Measurements from ENCODE around the gene APLF. TPM values are rescaled to one million over a fixed set of nuclear protein-coding genes. Genes with fewer than 3 reads are reported as not detected.

APLF gene
- total and polyA plus RNA-seq, 2 donors (not counting 3 experiments of a cell fraction or from before 2014, with no cell fraction given) = 0.75 to 2.3 TPM

DNA sequence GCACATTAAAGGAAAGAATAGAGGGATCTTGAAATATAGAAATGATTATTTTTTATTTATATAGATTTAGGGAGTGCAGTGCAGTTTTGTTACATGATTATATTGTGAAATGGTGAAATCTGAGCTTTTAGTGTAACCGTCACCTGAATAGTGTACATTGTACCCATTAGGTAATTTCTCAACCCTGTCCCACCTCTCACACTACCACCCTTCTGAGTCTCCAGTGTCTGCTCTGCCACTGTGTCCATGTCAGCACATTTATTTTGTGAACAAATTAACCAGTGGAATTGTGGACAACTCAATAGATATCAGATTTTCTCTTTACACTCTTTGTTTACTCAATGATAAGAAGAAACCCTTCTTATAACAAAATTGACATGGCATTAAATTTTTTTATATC is 24.2 kb downstream of the APLF start:
- CTCF ChIA-PET = no interaction called here
- no peaks in the 10 kb centered on the region for H4K20me1 ChIP-seq (replicated peaks; ENCODE audit: control insufficient read depth, extremely low read depth, insufficient read depth, low read length)
- no peak overlapping the region for H3K4me2 ChIP-seq (ENCODE audit: insufficient read depth, low read length)
- no peak for TF ChIP-seq JUN (IDR thresholded peaks at IDR 0.05; ENCODE audit: borderline replicate concordance, insufficient read depth, insufficient read length, low read depth)
- no peak overlapping the region for H2AFZ ChIP-seq (ENCODE audit: low read depth, low read length)
- intact Hi-C loops (cut with micrococcal nuclease) (no loop called here), dilution Hi-C loops (cut with MboI; ENCODE audit: extremely low pct_ligation_motif_present, low sequenced_read_pairs) (loop anchor here (25.0 kb wide), 1 partner anchor 221 kb away; no protein-coding TSS in a partner anchor)
- peaks cover 2% of the 10 kb centered on the region for H3K4me1 ChIP-seq (ENCODE audit: control insufficient read depth, extremely low read depth, insufficient read depth, low read length)
- no peaks in the 10 kb centered on the region for H3K9me3 ChIP-seq (replicated peaks; ENCODE audit: control insufficient read depth, insufficient read depth, low read length)
- no peak overlapping the region for H3K9ac ChIP-seq (replicated peaks; ENCODE audit: extremely low read depth, insufficient read depth, low read length)
- BruUV-seq (replicated peaks) = no TSS peak
- no peak overlapping the region for H3K27ac ChIP-seq (ENCODE audit: insufficient read depth, low read depth, low read length)
- H3K9me1 ChIP-seq (replicated peaks; ENCODE audit: control insufficient read depth, extremely low read depth, insufficient read depth, low read length) = no peaks in the 10 kb centered on the region
- FAIRE-seq (no peak), DNase-seq (ENCODE audit: low read depth, low spot score) (no peak)
- POLR2A ChIA-PET = no interaction called here
- no peaks in the 10 kb centered on the region for H3K27me3 ChIP-seq (ENCODE audit: control insufficient read depth in 2 of 2, insufficient read depth in 2 of 2, low read length in 2 of 2)
- no peaks in the 10 kb centered on the region for H3K79me2 ChIP-seq (ENCODE audit: control insufficient read depth, insufficient read depth, low read length)
- H3K4me3 ChIP-seq (replicated peaks in 1 of 3; ENCODE audit: insufficient read depth in 1 of 3, low read depth in 1 of 3, low read length in 3 of 3) = no peak overlapping the region
- no peaks in the 10 kb centered on the region for H3K36me3 ChIP-seq (ENCODE audit: control insufficient read depth in 2 of 2, extremely low read depth in 1 of 2, insufficient read depth in 2 of 2, low read length in 2 of 2)

GRCh38 chr2:68499133-68499532 is 31.7 kb downstream of the APLF start:
- no peak for FAIRE-seq
- Histone ChIP-seq H3K9me3 (replicated peaks; ENCODE audit: control insufficient read depth, insufficient read depth, low read length) (no peaks in the 10 kb centered on the region), H3K36me3 (ENCODE audit: control insufficient read depth in 2 of 2, extremely low read depth in 1 of 2, insufficient read depth in 2 of 2, low read length in 2 of 2) (no peaks in the 10 kb centered on the region), H3K27me3 (ENCODE audit: control insufficient read depth in 2 of 2, insufficient read depth in 2 of 2, low read length in 2 of 2) (no peaks in the 10 kb centered on the region), H3K9me1 (replicated peaks; ENCODE audit: control insufficient read depth, extremely low read depth, insufficient read depth, low read length) (no peaks in the 10 kb centered on the region), H3K4me3 (replicated peaks in 1 of 3; ENCODE audit: insufficient read depth in 1 of 3, low read depth in 1 of 3, low read length in 3 of 3) (no peak overlapping the region), H3K4me1 (ENCODE audit: control insufficient read depth, extremely low read depth, insufficient read depth, low read length) (no peaks in the 10 kb centered on the region), H3K79me2 (ENCODE audit: control insufficient read depth, insufficient read depth, low read length) (no peaks in the 10 kb centered on the region), H3K27ac (ENCODE audit: insufficient read depth, low read depth, low read length) (no peak overlapping the region), H3K4me2 (ENCODE audit: insufficient read depth, low read length) (no peak overlapping the region), H3K9ac (replicated peaks; ENCODE audit: extremely low read depth, insufficient read depth, low read length) (no peak overlapping the region), H2AFZ (ENCODE audit: low read depth, low read length) (no peak overlapping the region), H4K20me1 (replicated peaks; ENCODE audit: control insufficient read depth, extremely low read depth, insufficient read depth, low read length) (no peaks in the 10 kb centered on the region)
- TF ChIP-seq GATA2 (IDR thresholded peaks at IDR 0.05; ENCODE audit: insufficient read depth, insufficient read length, low read depth, low read length) (no peak), POLR2AphosphoS5 (IDR thresholded peaks at IDR 0.05; ENCODE audit: insufficient read depth, low read depth, low read length) (no peak)
- TF ChIP-seq, protein P1, sequence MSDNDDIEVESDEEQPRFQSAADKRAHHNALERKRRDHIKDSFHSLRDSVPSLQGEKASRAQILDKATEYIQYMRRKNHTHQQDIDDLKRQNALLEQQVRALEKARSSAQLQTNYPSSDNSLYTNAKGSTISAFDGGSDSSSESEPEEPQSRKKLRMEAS (IDR thresholded peaks at IDR 0.05; ENCODE audit: insufficient read depth, insufficient read length) = no peak
- CTCF ChIA-PET = interaction anchor here (1.3 to 2.3 kb wide), 4 partner anchors 11 to 192 kb away, joined by 3 to 18 read pairs (median 9); no protein-coding TSS in a partner anchor
- POLR2A ChIA-PET = interaction anchor here (0.6 kb wide), 1 partner anchor 179 kb away, joined by 6 read pairs; no protein-coding TSS in a partner anchor
- no TSS peak for BruUV-seq (replicated peaks)
- dilution Hi-C loops (cut with MboI; ENCODE audit: extremely low pct_ligation_motif_present, low sequenced_read_pairs) = loop anchor here (25.0 kb wide), 1 partner anchor 213 kb away; no protein-coding TSS in a partner anchor
- intact Hi-C loops (cut with micrococcal nuclease) = no loop called here
- no peak for DNase-seq (ENCODE audit: low read depth, low spot score)
